ENCODE measurements around the gene ERBB4.
"Not testable (repeated sequence)": the region's sequence is repeated elsewhere in the genome, so short reads cannot be mapped to it uniquely, and the experiment has no call there.

The ERBB4 gene

GRCh38 chr2:212249451-212249850 lies 289.2 kb downstream of the ERBB4 start:
- H3K4me2 ChIP-seq (ENCODE audit: insufficient read depth, low read length, poor library complexity, severe bottlenecking): no peak overlapping the region
- no peak overlapping the region for H2AFZ ChIP-seq (ENCODE audit: low read length)
- no CpG with 5 or more reads among the region's 2 CpGs for WGBS, 2 donors (ENCODE audit: extremely low coverage in 2 of 2, insufficient read length in 2 of 2, insufficient replicate concordance in 1 of 2)

GRCh38 chr2:212245880-212246279 lies 292.7 kb downstream of the ERBB4 start:
- H3K36me3 ChIP-seq (replicated peaks in 1 of 2; ENCODE audit: control insufficient read depth in 2 of 2, insufficient read depth in 2 of 2, low read length in 2 of 2): no peaks in the 10 kb centered on the region
- no peak overlapping the region for H2AFZ ChIP-seq (ENCODE audit: low read length)
- no peak overlapping the region for H3K18ac ChIP-seq (ENCODE audit: low read length)
- no peak overlapping the region for H3K23ac ChIP-seq (ENCODE audit: low read depth, low read length, poor library complexity)
- no peak for DNase-seq (ENCODE audit: low spot score)
- H4K91ac ChIP-seq (ENCODE audit: low read depth, low read length, poor library complexity): no peak overlapping the region
- H2AK5ac ChIP-seq (ENCODE audit: low read depth, low read length): no peak overlapping the region
- no peaks in the 10 kb centered on the region for H3K79me1 ChIP-seq (ENCODE audit: low read depth, low read length)
- H3K9ac ChIP-seq (ENCODE audit: low read depth, low read length, poor library complexity): no peak overlapping the region
- no peak overlapping the region for H3K4ac ChIP-seq (ENCODE audit: low read length)
- no peak overlapping the region for H3K27ac ChIP-seq (replicated peaks; ENCODE audit: low read length)
- H3K4me2 ChIP-seq (ENCODE audit: insufficient read depth, low read length, poor library complexity, severe bottlenecking): no peak overlapping the region
- no peak overlapping the region for H2BK120ac ChIP-seq (ENCODE audit: low read depth, low read length)
- no peaks in the 10 kb centered on the region for H3K9me3 ChIP-seq (replicated peaks in 1 of 2; ENCODE audit: control insufficient read depth in 2 of 2, insufficient read depth in 1 of 2, low read depth in 1 of 2, low read length in 2 of 2)
- H2BK15ac ChIP-seq (ENCODE audit: low read length): no peak overlapping the region
- no peak overlapping the region for H2BK12ac ChIP-seq (ENCODE audit: low read length)
- WGBS, 2 donors (ENCODE audit: extremely low coverage in 2 of 2, insufficient read length in 2 of 2, insufficient replicate concordance in 1 of 2): no CpG with 5 or more reads among the region's 2 CpGs
- H3K4me1 ChIP-seq (ENCODE audit: control insufficient read depth in 2 of 2, insufficient read depth in 1 of 2, low read depth in 1 of 2, low read length in 2 of 2): no peaks in the 10 kb centered on the region
- H3K14ac ChIP-seq (ENCODE audit: low read length): no peak overlapping the region
- H3K4me3 ChIP-seq (ENCODE audit: low read length in 2 of 2): no peak overlapping the region
- H3K27me3 ChIP-seq (ENCODE audit: control insufficient read depth in 3 of 3, insufficient read depth in 3 of 3, low read depth in 1 of 3, low read length in 3 of 3): no peaks in the 10 kb centered on the region
- no peak overlapping the region for H4K8ac ChIP-seq (ENCODE audit: low read depth, low read length)
- no peak overlapping the region for H2BK5ac ChIP-seq (ENCODE audit: low read length)

More at GRCh38 chr2:212249451-212249850, 289.2 kb downstream of the ERBB4 start:
- no peak overlapping the region for H2BK5ac ChIP-seq (ENCODE audit: low read length)
- H3K9ac ChIP-seq (ENCODE audit: low read depth, low read length, poor library complexity): no peak overlapping the region
- no peak overlapping the region for H2BK15ac ChIP-seq (ENCODE audit: low read length)
- H3K23ac ChIP-seq (ENCODE audit: low read depth, low read length, poor library complexity): no peak overlapping the region
- no peak overlapping the region for H4K91ac ChIP-seq (ENCODE audit: low read depth, low read length, poor library complexity)
- DNase-seq (ENCODE audit: low spot score): no peak
- no peak overlapping the region for H3K27ac ChIP-seq (replicated peaks; ENCODE audit: low read length)
- no peak overlapping the region for H2AK5ac ChIP-seq (ENCODE audit: low read depth, low read length)
- no peak overlapping the region for H2BK12ac ChIP-seq (ENCODE audit: low read length)
- no peaks in the 10 kb centered on the region for H3K79me1 ChIP-seq (ENCODE audit: low read depth, low read length)
- H2BK120ac ChIP-seq (ENCODE audit: low read depth, low read length): no peak overlapping the region
- no peaks in the 10 kb centered on the region for H3K9me3 ChIP-seq (replicated peaks in 1 of 2; ENCODE audit: control insufficient read depth in 2 of 2, insufficient read depth in 1 of 2, low read depth in 1 of 2, low read length in 2 of 2)
- H3K27me3 ChIP-seq (ENCODE audit: control insufficient read depth in 3 of 3, insufficient read depth in 3 of 3, low read depth in 1 of 3, low read length in 3 of 3): no peaks in the 10 kb centered on the region
- no peak overlapping the region for H3K14ac ChIP-seq (ENCODE audit: low read length)
- H3K36me3 ChIP-seq (replicated peaks in 1 of 2; ENCODE audit: control insufficient read depth in 2 of 2, insufficient read depth in 2 of 2, low read length in 2 of 2): no peaks in the 10 kb centered on the region
- H3K4me1 ChIP-seq (ENCODE audit: control insufficient read depth in 2 of 2, insufficient read depth in 1 of 2, low read depth in 1 of 2, low read length in 2 of 2): no peaks in the 10 kb centered on the region
- no peak overlapping the region for H3K18ac ChIP-seq (ENCODE audit: low read length)
- H4K8ac ChIP-seq (ENCODE audit: low read depth, low read length): no peak overlapping the region
- H3K4me3 ChIP-seq (ENCODE audit: low read length in 2 of 2): no peak overlapping the region
- no peak overlapping the region for H3K4ac ChIP-seq (ENCODE audit: low read length)

GRCh38 chr2:212242724-212243123 lies 295.9 kb downstream of the ERBB4 start:
- Histone ChIP-seq H3K18ac (ENCODE audit: low read length) (no peak overlapping the region), H2AFZ (ENCODE audit: low read length) (no peak overlapping the region), H2AK5ac (ENCODE audit: low read depth, low read length) (no peak overlapping the region), H3K79me1 (ENCODE audit: low read depth, low read length) (no peaks in the 10 kb centered on the region), H3K23ac (ENCODE audit: low read depth, low read length, poor library complexity) (no peak overlapping the region), H3K36me3 (replicated peaks in 1 of 2; ENCODE audit: control insufficient read depth in 2 of 2, insufficient read depth in 2 of 2, low read length in 2 of 2) (no peaks in the 10 kb centered on the region), H3K14ac (ENCODE audit: low read length) (no peak overlapping the region), H3K27me3 (ENCODE audit: control insufficient read depth in 3 of 3, insufficient read depth in 3 of 3, low read depth in 1 of 3, low read length in 3 of 3) (no peaks in the 10 kb centered on the region), H3K9ac (ENCODE audit: low read depth, low read length, poor library complexity) (no peak overlapping the region), H3K4me3 (ENCODE audit: low read length in 2 of 2) (no peak overlapping the region), H3K4me1 (ENCODE audit: control insufficient read depth in 2 of 2, insufficient read depth in 1 of 2, low read depth in 1 of 2, low read length in 2 of 2) (peaks cover 0 to 2% of the 10 kb centered on the region in 2 donors), H2BK12ac (ENCODE audit: low read length) (no peak overlapping the region), H2BK5ac (ENCODE audit: low read length) (no peak overlapping the region), H3K4me2 (ENCODE audit: insufficient read depth, low read length, poor library complexity, severe bottlenecking) (no peak overlapping the region), H4K8ac (ENCODE audit: low read depth, low read length) (no peak overlapping the region), H2BK15ac (ENCODE audit: low read length) (no peak overlapping the region), H3K9me3 (replicated peaks in 1 of 2; ENCODE audit: control insufficient read depth in 2 of 2, insufficient read depth in 1 of 2, low read depth in 1 of 2, low read length in 2 of 2) (no peaks in the 10 kb centered on the region), H4K91ac (ENCODE audit: low read depth, low read length, poor library complexity) (no peak overlapping the region), H3K4ac (ENCODE audit: low read length) (no peak overlapping the region), H2BK120ac (ENCODE audit: low read depth, low read length) (no peak overlapping the region), H3K27ac (replicated peaks; ENCODE audit: low read length) (no peak overlapping the region)
- no CpG with 5 or more reads among the region's 1 CpG for WGBS, 2 donors (ENCODE audit: extremely low coverage in 2 of 2, insufficient read length in 2 of 2, insufficient replicate concordance in 1 of 2)
- DNase-seq (ENCODE audit: low spot score): no peak

- not testable (repeated sequence) for H3K79me1 ChIP-seq (ENCODE audit: low read depth, low read length); H3K4me2 ChIP-seq (ENCODE audit: insufficient read depth, low read length, poor library complexity, severe bottlenecking); H3K36me3 ChIP-seq (replicated peaks in 1 of 2; ENCODE audit: control insufficient read depth in 2 of 2, insufficient read depth in 2 of 2, low read length in 2 of 2); H3K4me3 ChIP-seq (ENCODE audit: low read length in 2 of 2); H3K9ac ChIP-seq (ENCODE audit: low read depth, low read length, poor library complexity); H4K8ac ChIP-seq (ENCODE audit: low read depth, low read length); H3K23ac ChIP-seq (ENCODE audit: low read depth, low read length, poor library complexity); H2BK5ac ChIP-seq (ENCODE audit: low read length); H3K14ac ChIP-seq (ENCODE audit: low read length); H2AFZ ChIP-seq (ENCODE audit: low read length); DNase-seq (ENCODE audit: low spot score); H4K91ac ChIP-seq (ENCODE audit: low read depth, low read length, poor library complexity); H3K27ac ChIP-seq (replicated peaks; ENCODE audit: low read length); H3K4me1 ChIP-seq (ENCODE audit: control insufficient read depth in 2 of 2, insufficient read depth in 1 of 2, low read depth in 1 of 2, low read length in 2 of 2); H2BK12ac ChIP-seq (ENCODE audit: low read length); H2BK15ac ChIP-seq (ENCODE audit: low read length); H3K9me3 ChIP-seq (replicated peaks in 1 of 2; ENCODE audit: control insufficient read depth in 2 of 2, insufficient read depth in 1 of 2, low read depth in 1 of 2, low read length in 2 of 2); H3K27me3 ChIP-seq (ENCODE audit: control insufficient read depth in 3 of 3, insufficient read depth in 3 of 3, low read depth in 1 of 3, low read length in 3 of 3); H2BK120ac ChIP-seq (ENCODE audit: low read depth, low read length); H3K18ac ChIP-seq (ENCODE audit: low read length); H2AK5ac ChIP-seq (ENCODE audit: low read depth, low read length); H3K4ac ChIP-seq (ENCODE audit: low read length)
- WGBS, 2 donors (ENCODE audit: extremely low coverage in 2 of 2, insufficient read length in 2 of 2, insufficient replicate concordance in 1 of 2): no CpG with 5 or more reads among the region's 3 CpGs
Measured at GRCh38 chr2:212238152-212238551, 300.4 kb downstream of the ERBB4 start.

Measured in neuronal stem cell (in vitro differentiated cells).